ENCODE results near the gene CCL20. TPM values are rescaled to one million over a fixed set of nuclear protein-coding genes. Genes with fewer than 3 reads are reported as not detected.

Gene CCL20
- total RNA-seq, 1 donor from 2014 or later, result 3.7 TPM

GRCh38 chr2:227772932-227773331 lies 40.7 kb upstream of the CCL20 start:
- Histone ChIP-seq H3K4me3 (ENCODE audit: low read depth, low read length) (no peak overlapping the region), H3K36me3 (ENCODE audit: control insufficient read depth, insufficient read depth, low read length) (no peaks in the 10 kb centered on the region), H3K27me3 (ENCODE audit: control insufficient read depth, insufficient read depth, low read length) (no peaks in the 10 kb centered on the region)
- TF ChIP-seq CTCF (IDR thresholded peaks at IDR 0.05; ENCODE audit: insufficient read depth, low read length, severe bottlenecking), result no peak
- FAIRE-seq (no peak), DNase-seq (ENCODE audit: low read depth) (no peak)

GRCh38 chr2:227774011-227774624 lies 39.5 kb upstream of the CCL20 start:
- Histone ChIP-seq H3K36me3 (ENCODE audit: control insufficient read depth, insufficient read depth, low read length) (no peaks in the 10 kb centered on the region), H3K4me3 (ENCODE audit: low read depth, low read length) (no peak overlapping the region), H3K27me3 (ENCODE audit: control insufficient read depth, insufficient read depth, low read length) (no peaks in the 10 kb centered on the region)
- no peak for TF ChIP-seq CTCF (IDR thresholded peaks at IDR 0.05; ENCODE audit: insufficient read depth, low read length, severe bottlenecking)
- DNase-seq (ENCODE audit: low read depth), result no peak
- FAIRE-seq, result no peak

GRCh38 chr2:227774895-227775842 lies 38.5 kb upstream of the CCL20 start:
- Histone ChIP-seq H3K36me3 (ENCODE audit: control insufficient read depth, insufficient read depth, low read length) (no peaks in the 10 kb centered on the region), H3K27me3 (ENCODE audit: control insufficient read depth, insufficient read depth, low read length) (no peaks in the 10 kb centered on the region), H3K4me3 (ENCODE audit: low read depth, low read length) (no peak overlapping the region)
- FAIRE-seq, result no peak
- no peak for DNase-seq (ENCODE audit: low read depth)
- TF ChIP-seq CTCF (IDR thresholded peaks at IDR 0.05; ENCODE audit: insufficient read depth, low read length, severe bottlenecking), result no peak

- Histone ChIP-seq H3K36me3 (ENCODE audit: control insufficient read depth, insufficient read depth, low read length) (no peaks in the 10 kb centered on the region), H3K4me3 (ENCODE audit: low read depth, low read length) (no peak overlapping the region), H3K27me3 (ENCODE audit: control insufficient read depth, insufficient read depth, low read length) (no peaks in the 10 kb centered on the region)
- DNase-seq (ENCODE audit: low read depth) (no peak), FAIRE-seq (no peak)
- no peak for TF ChIP-seq CTCF (IDR thresholded peaks at IDR 0.05; ENCODE audit: insufficient read depth, low read length, severe bottlenecking)
These were observed 32.5 kb upstream of the CCL20 start for GRCh38 chr2:227780981-227781615.

- FAIRE-seq (no peak), DNase-seq (ENCODE audit: low read depth) (no peak)
- no peak for TF ChIP-seq CTCF (IDR thresholded peaks at IDR 0.05; ENCODE audit: insufficient read depth, low read length, severe bottlenecking)
These were observed 31.8 kb upstream of the CCL20 start for GRCh38 chr2:227781841-227782240.

More at GRCh38 chr2:227781841-227782240, 31.8 kb upstream of the CCL20 start:
- Histone ChIP-seq H3K4me3 (ENCODE audit: low read depth, low read length) (no peak overlapping the region), H3K36me3 (ENCODE audit: control insufficient read depth, insufficient read depth, low read length) (no peaks in the 10 kb centered on the region), H3K27me3 (ENCODE audit: control insufficient read depth, insufficient read depth, low read length) (no peaks in the 10 kb centered on the region)

Measured in bronchial epithelial cell (primary cell).